Measurements from ENCODE around the gene BCL10. TPM values are rescaled to one million over a fixed set of nuclear protein-coding genes. Genes with fewer than 3 reads are reported as not detected.
A peak's percentile ranks its signal among the peaks of the same experiment; 100 is the strongest.

Gene BCL10
- total and polyA plus RNA-seq, 2 of the 13 experiments (the other 11 are each of a cell fraction or from before 2014, with no cell fraction given) = 3.7 to 14.1 TPM

- in situ Hi-C loops (cut with HindIII; ENCODE audit: extremely low pct_ligation_motif_present, low pct_unique_long_range_greater_than_20kb) = no loop called here
- FAIRE-seq = no peak
- no peak overlapping the region for H2AFZ ChIP-seq (ENCODE audit: low read length)
Observed at GRCh38 chr1:85224734-85225623, 51.5 kb downstream of the BCL10 start.

More at GRCh38 chr1:85224734-85225623, 51.5 kb downstream of the BCL10 start:
- no peaks in the 10 kb centered on the region for H3K9me3 ChIP-seq (ENCODE audit: low read length)
- H3K4me1 ChIP-seq (ENCODE audit: insufficient read depth, low read length) = peaks cover 16% of the 10 kb centered on the region
- no peak overlapping the region for H3K4me3 ChIP-seq (replicated peaks in 1 of 3; ENCODE audit: insufficient read depth in 1 of 3, low read depth in 2 of 3, low read length in 3 of 3)
- no peaks in the 10 kb centered on the region for H3K36me3 ChIP-seq (replicated peaks in 1 of 2; ENCODE audit: control insufficient read depth in 1 of 2, insufficient read depth in 2 of 2, low read length in 2 of 2)
- no peaks in the 10 kb centered on the region for H4K20me1 ChIP-seq (ENCODE audit: insufficient read depth, low read length)
- POLR2A ChIA-PET = no interaction called here
- TF ChIP-seq RNF219 (CRISPR knock-in tag; IDR thresholded peaks at IDR 0.05) = no peak
- TF ChIP-seq ZFP36L1 (CRISPR knock-in tag; IDR thresholded peaks at IDR 0.05) = no peak
- TF ChIP-seq BHLHE40 (IDR thresholded peaks at IDR 0.05; ENCODE audit: low read length) = no peak
- TF ChIP-seq ZNF468 (CRISPR knock-in tag; IDR thresholded peaks at IDR 0.05) = no peak
- TF ChIP-seq KDM6A (CRISPR knock-in tag; IDR thresholded peaks at IDR 0.05; ENCODE audit: low read depth) = no peak
- no peak for TF ChIP-seq ZNF75D (CRISPR knock-in tag; IDR thresholded peaks at IDR 0.05; ENCODE audit: borderline replicate concordance)
- TF ChIP-seq CBX5 (CRISPR knock-in tag; IDR thresholded peaks at IDR 0.05; ENCODE audit: borderline replicate concordance) = no peak
- no peak for TF ChIP-seq E2F5 (CRISPR knock-in tag; conservative IDR thresholded peaks at IDR 0.05)
- TF ChIP-seq ZNF207 (IDR thresholded peaks at IDR 0.05; ENCODE audit: borderline replicate concordance) = no peak
- no peak for TF ChIP-seq DNMT3B (CRISPR knock-in tag; conservative IDR thresholded peaks at IDR 0.05)
- no peak for TF ChIP-seq ZNF230 (CRISPR knock-in tag; IDR thresholded peaks at IDR 0.05)
- TF ChIP-seq ZNF354B (CRISPR knock-in tag; IDR thresholded peaks at IDR 0.05) = no peak
- no peak for TF ChIP-seq PRPF4 (IDR thresholded peaks at IDR 0.05; ENCODE audit: low read depth, low read length, poor library complexity, severe bottlenecking)
- TF ChIP-seq SKIL (CRISPR knock-in tag; IDR thresholded peaks at IDR 0.05; ENCODE audit: borderline replicate concordance) = no peak
- TF ChIP-seq ZNF3 (CRISPR knock-in tag; IDR thresholded peaks at IDR 0.05) = no peak
- TF ChIP-seq MBNL3 (CRISPR knock-in tag; conservative IDR thresholded peaks at IDR 0.05) = no peak
- no peak for TF ChIP-seq ATF1 (CRISPR knock-in tag; IDR thresholded peaks at IDR 0.05)
- TF ChIP-seq ZNF121 (CRISPR knock-in tag; IDR thresholded peaks at IDR 0.05) = no peak
- TF ChIP-seq ZNF784 (CRISPR knock-in tag; IDR thresholded peaks at IDR 0.05; ENCODE audit: borderline replicate concordance) = no peak
- 5% methylated on average over 3 of the region's 3 CpGs for WGBS (ENCODE audit: low lambda C conversion rate)
- no peaks in the 10 kb centered on the region for H3K79me2 ChIP-seq (ENCODE audit: insufficient read depth, low read length)
- CTCF ChIA-PET (ENCODE audit: low intra/inter-chr PET ratio, low total read pairs) = no interaction called here
- DNase-seq (ENCODE audit: low spot score) = no peak
- BruUV-seq (replicated peaks) = no TSS peak
- no peak overlapping the region for H3K4me2 ChIP-seq (ENCODE audit: low read depth, low read length)
- no peak overlapping the region for H3K9ac ChIP-seq (ENCODE audit: insufficient read depth, low read depth, low read length)
- intact Hi-C loops (cut with micrococcal nuclease; ENCODE audit: unreplicated experiment) = no loop called here
- ATAC-seq = peak; percentile 69
- H3K27ac ChIP-seq (ENCODE audit: extremely low read length, insufficient read depth, low read length) = no peak overlapping the region
- no peaks in the 10 kb centered on the region for H3K27me3 ChIP-seq (ENCODE audit: control insufficient read depth in 1 of 2, insufficient read depth in 2 of 2, low read length in 2 of 2)
